Prostate gland (tissue), 2 donors: ENCODE data around the gene EIF2D.

ENCODE experiments used
- CTCF ChIP-seq, 4 experiments: fragments of 200-600 bp in 2 of 4; fragments of 450-650 bp in 2 of 4; sonication (generic) in 2 of 4; IDR thresholded peaks; 1 replicate in 3 of 4; 2 replicates in 1 of 4; pipeline ENCODE4 v1.5.1; 2016 to 2019; ENCODE audit warnings: antibody characterized with exemption in 4 of 4, mild to moderate bottlenecking in 2 of 4, moderate library complexity in 2 of 4
- POLR2A ChIP-seq: fragments of 450-650 bp; IDR thresholded peaks from one replicate; pipeline ENCODE4 v1.6.1; 2016; ENCODE audit warnings: antibody characterized with exemption, mild to moderate bottlenecking
- POLR2AphosphoS5 ChIP-seq: sonication (generic); formaldehyde crosslinking; IDR thresholded peaks from one replicate; pipeline ENCODE4 v1.6.1; 2017; ENCODE audit warnings: antibody characterized with exemption

GRCh38 chr1:206635978-206636345 is 23.7 kb upstream of the EIF2D start:
- TF ChIP-seq CTCF (IDR thresholded peaks at IDR 0.05) (no peak), POLR2A (no peak), POLR2AphosphoS5 (no peak)
